ENCODE measurements around the gene TMEM108.

- no peak for TF ChIP-seq CTCF (conservative IDR thresholded peaks at IDR 0.05 in 1 of 2, IDR thresholded peaks at IDR 0.05 in 1 of 2; ENCODE audit: low read depth in 1 of 2, low read length in 2 of 2)
- TF ChIP-seq EZH2 (IDR thresholded peaks at IDR 0.05; ENCODE audit: low read length, missing control alignments) = no peak
Observed at GRCh38 chr3:133021206-133021605, 17.0 kb upstream of the TMEM108 start.
